Prostate gland (tissue), 2 donors: ENCODE data around the gene ZRANB2.

Experiments
- CTCF ChIP-seq, 4 experiments: fragments of 200-600 bp in 2 of 4; fragments of 450-650 bp in 2 of 4; sonication (generic) in 2 of 4; IDR thresholded peaks; 1 replicate in 3 of 4; 2 replicates in 1 of 4; pipeline ENCODE4 v1.5.1; 2016 to 2019; ENCODE audit warnings: antibody characterized with exemption in 4 of 4, mild to moderate bottlenecking in 2 of 4, moderate library complexity in 2 of 4
- POLR2A ChIP-seq: fragments of 450-650 bp; IDR thresholded peaks from one replicate; pipeline ENCODE4 v1.6.1; 2016; ENCODE audit warnings: antibody characterized with exemption, mild to moderate bottlenecking
- POLR2AphosphoS5 ChIP-seq: sonication (generic); formaldehyde crosslinking; IDR thresholded peaks from one replicate; pipeline ENCODE4 v1.6.1; 2017; ENCODE audit warnings: antibody characterized with exemption

DNA sequence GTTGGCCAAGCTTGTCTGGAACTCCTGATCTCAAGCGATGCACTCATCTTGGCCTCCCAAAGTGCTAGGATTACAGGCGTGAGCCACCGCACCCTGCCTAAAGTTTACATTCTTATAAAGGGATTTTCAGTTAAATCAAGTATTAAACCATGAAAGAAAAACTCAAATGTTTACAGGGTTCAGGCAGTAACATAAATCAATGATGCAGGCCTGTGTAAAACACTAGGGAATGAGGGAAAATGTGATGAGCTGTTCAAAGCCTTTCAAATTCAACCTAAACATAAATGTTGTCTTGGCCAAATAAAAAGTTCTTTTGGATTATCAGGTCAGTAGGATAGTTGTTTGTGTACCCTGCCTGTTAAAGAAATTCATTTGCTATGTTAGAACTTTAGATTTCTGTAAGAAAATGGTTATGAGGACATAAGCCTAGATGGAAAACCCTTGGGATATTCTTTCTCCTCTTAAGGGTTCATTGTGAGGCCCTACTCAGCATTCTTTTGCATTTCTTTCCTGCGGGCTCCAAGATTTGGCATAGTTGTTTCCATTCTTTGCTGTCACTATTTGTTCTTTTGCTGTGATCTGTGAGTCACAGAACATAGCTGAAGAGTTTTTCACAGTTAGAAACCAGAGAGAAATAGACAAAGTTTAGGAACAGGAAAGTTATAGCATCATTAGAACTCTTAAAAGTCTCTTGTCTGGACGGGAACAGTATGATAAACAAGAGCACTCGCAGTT lies 8.9 kb upstream of the ZRANB2 start:
- no peak for TF ChIP-seq CTCF (IDR thresholded peaks at IDR 0.05)
- no peak for TF ChIP-seq POLR2A
- TF ChIP-seq POLR2AphosphoS5, result no peak
